Stimulated activated CD4-positive, alpha-beta T cell treated with anti-CD3 and anti-CD28 coated beads, TNF-alpha, amount 100 ng/mL, for 4 hours (primary cell): ENCODE measurements around the gene ZBTB48.

ENCODE experiments used
- DNase-seq, 3 experiments: peaks; one replicate each; pipeline ENCODE4 v3.0.0-alpha.2; 2020; ENCODE audit warnings: low read depth in 3 of 3

Gene ZBTB48

GRCh38 chr1:6572653-6573383, 7.0 kb upstream of the ZBTB48 start:
- no peak for DNase-seq

GRCh38 chr1:6574025-6574620, 5.7 kb upstream of the ZBTB48 start:
- no peak for DNase-seq

- no peak for DNase-seq
Observed at GRCh38 chr1:6574818-6575217, 5.0 kb upstream of the ZBTB48 start.

- no peak for DNase-seq
Observed at GRCh38 chr1:6577831-6578525, 1.8 kb upstream of the ZBTB48 start.

- no peak for DNase-seq
Observed at GRCh38 chr1:6578624-6579373, 995 bp upstream of the ZBTB48 start.

GRCh38 chr1:6580119-6580592, 362 bp downstream of the ZBTB48 start:
- DNase-seq: no peak

GRCh38 chr1:6580593-6581409, 1.0 kb downstream of the ZBTB48 start:
- no peak for DNase-seq

GRCh38 chr1:6581561-6582305, 1.9 kb downstream of the ZBTB48 start:
- DNase-seq: no peak

GRCh38 chr1:6582370-6582769, 2.6 kb downstream of the ZBTB48 start:
- DNase-seq: no peak

- no peak for DNase-seq
Observed at GRCh38 chr1:6584126-6585080, 4.6 kb downstream of the ZBTB48 start.

- no peak for DNase-seq
Observed at GRCh38 chr1:6585081-6585722, 5.4 kb downstream of the ZBTB48 start.

GRCh38 chr1:6585841-6586240, 6.0 kb downstream of the ZBTB48 start:
- DNase-seq: no peak

- no peak for DNase-seq
Observed at GRCh38 chr1:6586404-6586816, 6.6 kb downstream of the ZBTB48 start.

GRCh38 chr1:6587261-6588005, 7.6 kb downstream of the ZBTB48 start:
- no peak for DNase-seq

- DNase-seq: no peak
Observed at GRCh38 chr1:6588128-6588892, 8.5 kb downstream of the ZBTB48 start.

- no peak for DNase-seq
Observed at GRCh38 chr1:6588893-6589520, 9.2 kb downstream of the ZBTB48 start.

- no peak for DNase-seq
Observed at GRCh38 chr1:6590046-6590445, 10.3 kb downstream of the ZBTB48 start.
